ENCODE data around the gene FAM149B1.
A peak's percentile ranks its signal among the peaks of the same experiment; 100 is the strongest.
"Not testable (repeated sequence)": the region's sequence is repeated elsewhere in the genome, so short reads cannot be mapped to it uniquely, and the experiment has no call there.

Gene FAM149B1

DNA sequence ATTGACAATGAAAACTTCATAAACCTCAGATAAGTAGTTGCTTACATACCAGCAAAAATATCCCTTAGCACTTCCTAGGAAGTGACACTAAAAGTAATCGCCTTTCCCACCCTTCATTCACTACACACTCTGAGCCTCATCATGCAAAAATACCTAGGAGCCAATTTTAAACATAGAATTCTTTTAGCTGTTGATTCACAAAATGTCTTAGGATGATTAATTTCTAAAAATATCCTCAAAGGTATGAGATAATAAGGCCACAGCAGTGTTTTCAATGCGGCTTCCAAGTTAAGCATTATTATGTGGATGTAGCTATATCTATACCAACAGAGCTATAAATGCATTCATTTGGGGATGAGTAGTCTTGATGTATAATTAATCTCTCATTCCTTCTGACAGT is 66.0 kb downstream of the FAM149B1 start:
- DNase-seq (ENCODE audit: low spot score), result no peak

GRCh38 chr10:73234695-73235094 is 66.8 kb downstream of the FAM149B1 start:
- DNase-seq (ENCODE audit: low spot score), result no peak

- no peak for DNase-seq (ENCODE audit: low spot score)
These were observed 71.2 kb downstream of the FAM149B1 start for GRCh38 chr10:73238990-73239566.

- DNase-seq (ENCODE audit: low spot score), result no peak
These were observed 72.0 kb downstream of the FAM149B1 start for GRCh38 chr10:73239908-73240307.

GRCh38 chr10:73244866-73245477 is 77.1 kb downstream of the FAM149B1 start:
- DNase-seq (ENCODE audit: low spot score), result no peak

GRCh38 chr10:73246322-73246645 is 78.4 kb downstream of the FAM149B1 start:
- no peak for DNase-seq (ENCODE audit: low spot score)

- DNase-seq (ENCODE audit: low spot score), result peak; percentile 93
These were observed 79.0 kb downstream of the FAM149B1 start, which contains the start of gene DNAJC9 for GRCh38 chr10:73246646-73247508. DNAJC9 (minus strand) TSS chr10:73247255; CDS start chr10:73247189, 66 bp downstream.

DNA sequence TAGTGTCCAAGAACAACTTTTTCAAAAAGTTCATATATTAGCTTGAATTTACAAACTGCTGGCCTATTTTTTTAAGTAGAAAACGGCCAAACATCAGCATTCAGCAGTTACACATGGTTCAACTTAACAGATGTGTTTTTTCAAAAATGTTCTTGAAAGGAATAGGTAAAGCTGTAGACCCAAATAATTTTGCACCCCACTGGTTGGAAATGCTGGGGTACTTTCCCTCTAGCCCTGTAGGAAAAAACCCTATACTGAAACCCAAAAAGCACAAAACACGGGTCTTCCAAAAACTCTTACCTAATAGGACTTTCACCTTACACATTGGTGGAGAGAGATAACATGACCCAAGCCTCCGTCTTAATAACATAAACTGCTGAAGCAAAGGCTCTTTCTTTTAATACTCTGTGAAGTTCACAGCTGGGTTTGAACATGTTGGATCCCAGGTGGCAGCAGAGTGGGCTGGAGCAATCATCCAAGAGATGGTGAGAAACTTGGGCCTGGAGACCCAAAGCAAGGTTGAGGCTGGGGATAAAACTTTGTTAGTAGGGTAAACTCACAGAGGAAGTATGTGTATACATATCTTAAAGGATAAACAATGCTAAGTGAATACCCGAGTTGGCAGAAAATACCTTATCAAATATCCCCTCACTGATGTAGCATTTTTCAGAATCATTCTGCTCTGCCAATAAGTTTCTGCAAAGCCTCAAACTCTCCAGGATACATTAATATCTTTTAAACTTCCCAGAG is 79.8 kb downstream of the FAM149B1 start:
- DNase-seq (ENCODE audit: low spot score), result no peak

GRCh38 chr10:73248259-73248724 is 80.4 kb downstream of the FAM149B1 start:
- DNase-seq (ENCODE audit: low spot score), result no peak

DNA sequence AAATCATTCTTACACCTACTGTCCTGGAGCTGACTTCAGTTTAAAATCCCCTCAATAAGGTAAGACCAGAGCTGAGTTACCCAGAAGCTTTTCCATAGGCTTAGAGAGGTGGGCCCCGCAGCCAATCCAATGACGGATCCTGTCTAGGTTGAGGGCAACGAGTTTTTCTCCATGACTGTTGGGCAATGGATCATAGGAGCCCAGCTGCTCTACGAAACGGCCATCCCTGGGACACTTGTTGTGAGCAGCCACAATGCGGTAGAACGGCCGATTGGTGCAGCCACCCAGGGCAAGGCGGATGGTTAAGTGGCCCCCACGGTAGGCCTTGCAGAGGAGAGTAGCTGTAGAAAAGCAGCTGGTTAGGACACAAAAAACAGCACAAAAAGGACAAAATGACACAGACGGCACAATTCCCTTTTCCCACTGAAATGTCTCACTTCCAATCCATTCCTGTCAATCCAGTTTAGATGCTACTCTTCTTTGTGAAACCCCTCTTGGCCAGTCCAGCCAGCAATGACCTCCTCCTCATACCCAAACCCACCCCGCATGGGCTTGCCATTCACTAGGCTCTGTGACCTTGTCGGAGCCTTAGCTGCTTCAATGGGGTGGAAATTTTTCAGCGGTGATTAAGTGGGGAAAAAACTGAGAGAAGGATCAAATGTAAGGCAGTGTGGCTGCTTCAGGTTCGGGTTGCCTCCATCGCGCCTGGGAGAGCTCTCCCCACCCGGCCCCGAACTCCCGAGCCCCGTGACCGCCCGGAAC is 83.9 kb downstream of the FAM149B1 start:
- no peak for DNase-seq (ENCODE audit: low spot score)

- peak; percentile 94 for DNase-seq (ENCODE audit: low spot score)
These were observed 84.7 kb downstream of the FAM149B1 start, which contains the start of gene MRPS16 for GRCh38 chr10:73252445-73253224. MRPS16 (minus strand) TSS chr10:73252644; CDS start chr10:73252482, 162 bp downstream.

GRCh38 chr10:73253225-73253555 is 85.3 kb downstream of the FAM149B1 start:
- peak; percentile 39 for DNase-seq (ENCODE audit: low spot score)

- not testable (repeated sequence) for DNase-seq (ENCODE audit: low spot score)
These were observed 90.7 kb downstream of the FAM149B1 start for GRCh38 chr10:73258612-73259011.

DNA sequence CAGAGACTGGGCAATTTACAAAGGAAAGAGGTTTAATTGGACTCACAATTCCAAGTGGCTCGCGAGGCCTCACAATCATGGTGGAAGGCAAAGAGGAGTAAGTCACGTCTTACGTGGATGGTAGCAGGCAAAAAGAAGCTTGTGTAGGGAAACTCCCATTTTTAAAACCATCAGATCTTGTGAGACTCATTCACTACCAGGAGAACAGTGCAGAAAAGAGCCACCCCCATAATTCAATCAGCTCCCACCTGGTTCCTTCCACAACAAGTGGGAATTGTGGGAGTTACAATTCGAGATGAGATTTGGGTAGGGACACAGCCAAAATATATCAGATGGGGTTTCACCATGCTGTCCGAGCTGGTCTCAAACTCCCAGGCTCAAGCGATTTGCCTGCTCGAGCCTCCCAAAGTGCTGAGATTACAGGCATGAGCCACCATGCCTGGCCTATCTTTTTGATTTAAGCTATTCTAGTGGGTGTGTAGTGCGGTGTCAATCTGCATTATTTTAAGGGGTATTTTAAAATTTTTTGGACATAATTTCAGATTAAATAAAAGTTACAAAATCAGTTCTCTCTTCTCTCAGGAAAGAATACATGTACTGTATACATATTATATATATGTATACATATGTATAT is 93.6 kb downstream of the FAM149B1 start:
- no peak for DNase-seq (ENCODE audit: low spot score)

DNA sequence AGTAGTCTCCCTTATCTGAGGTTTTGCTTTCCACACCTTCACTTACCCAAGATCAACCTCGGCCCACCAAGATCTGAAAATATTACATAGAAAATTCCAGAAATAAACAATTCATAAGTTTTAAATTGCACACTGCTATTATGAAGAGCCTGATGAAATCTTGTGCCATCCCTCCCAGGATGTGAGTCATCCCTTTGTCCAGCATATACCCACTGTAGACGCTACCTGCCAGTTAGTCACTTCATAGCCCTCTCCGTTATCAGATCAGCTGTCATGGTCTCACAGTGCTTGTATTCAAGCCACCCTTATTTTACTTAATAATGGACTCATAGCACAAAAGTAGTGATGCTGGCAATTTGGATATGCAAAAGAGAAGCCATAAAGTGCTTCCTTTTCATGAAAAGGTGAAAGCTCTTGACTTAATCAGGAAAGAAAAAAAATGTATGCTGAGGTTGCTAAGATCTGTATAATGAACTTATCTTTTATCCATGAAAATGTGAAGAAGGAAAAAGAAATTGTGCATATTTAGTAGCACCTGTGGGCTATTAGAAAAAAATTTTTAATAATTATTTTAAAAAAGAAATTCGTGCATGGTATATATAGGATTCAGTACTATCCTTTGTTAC is 94.3 kb downstream of the FAM149B1 start:
- no peak for DNase-seq (ENCODE audit: low spot score)

GRCh38 chr10:73262880-73263555 is 95.1 kb downstream of the FAM149B1 start:
- DNase-seq (ENCODE audit: low spot score), result no peak

- no peak for DNase-seq (ENCODE audit: low spot score)
These were observed 95.9 kb downstream of the FAM149B1 start for GRCh38 chr10:73263693-73264347.

- no peak for DNase-seq (ENCODE audit: low spot score)
These were observed 96.5 kb downstream of the FAM149B1 start for GRCh38 chr10:73264423-73264822.

GRCh38 chr10:73281097-73281496 is 113.2 kb downstream of the FAM149B1 start:
- no peak for DNase-seq (ENCODE audit: low spot score)
